Heart right ventricle (tissue), 16 donors: Measurements from ENCODE around the gene CFAP161. TPM values are rescaled to one million over a fixed set of nuclear protein-coding genes. Genes with fewer than 3 reads are reported as not detected.

ENCODE experiments used
- ATAC-seq, 8 donors: fragments of 200-7000 bp; cut with Tn5 transposase; one replicate each; pipeline ENCODE4 v1.9.1; 2020; ENCODE audit warnings: mild to moderate bottlenecking in 8 of 8, moderate library complexity in 8 of 8, moderate number of reproducible peaks in 1 of 8
- DNase-seq, 2 donors: peaks; one replicate each; pipeline ENCODE4 v3.0.0-alpha.2; 2020
- H3K27ac ChIP-seq, 10 donors: fragments of 200-600 bp; sonication (generic) in 2 of 10; one replicate each; pipeline versions ENCODE4 v1.5.0 to v1.8.0; 2020 to 2022; ENCODE audit warnings: mild to moderate bottlenecking in 3 of 10
- H3K27me3 ChIP-seq, 7 donors: fragments of 200-600 bp; one replicate each; pipeline ENCODE4 v1.8.0; 2021 to 2022; ENCODE audit warnings: mild to moderate bottlenecking in 2 of 7
- H3K36me3 ChIP-seq, 9 donors: fragments of 200-600 bp; sonication (generic) in 1 of 9; one replicate each; pipeline versions ENCODE4 v1.5.0 to v1.8.0; 2020 to 2022; ENCODE audit warnings: mild to moderate bottlenecking in 2 of 9
- H3K4me1 ChIP-seq, 9 donors: fragments of 200-600 bp; sonication (generic) in 1 of 9; one replicate each; pipeline versions ENCODE4 v1.5.0 to v1.8.0; 2020 to 2022; ENCODE audit warnings: mild to moderate bottlenecking in 4 of 9
- H3K4me3 ChIP-seq, 10 donors: fragments of 200-600 bp; sonication (generic) in 2 of 10; one replicate each; pipeline versions ENCODE4 v1.5.0 to v1.8.0; 2020 to 2022; ENCODE audit warnings: mild to moderate bottlenecking in 7 of 10, moderate library complexity in 2 of 10
- H3K9me3 ChIP-seq, 11 donors: fragments of 200-600 bp in 10 of 11; sonication (generic) in 2 of 11; one replicate each; pipeline versions ENCODE4 v1.5.0 to v1.8.0; 2013 to 2022; ENCODE audit warnings: mild to moderate bottlenecking in 2 of 11, control low read depth in 1 of 11, moderate library complexity in 1 of 11
- WGBS, 2 donors: extraction: QIAGEN DNeasy Blood & Tissue Kit; methylation state at CpG; one replicate each; pipeline ENCODE4 v1.1.7; 2013; ENCODE audit warnings: inconsistent platforms in 1 of 2; 5-methylcytosine and 5-hydroxymethylcytosine counted together
- intact Hi-C, 10 donors: fragments of 100-400 bp; cut with DNase I; formaldehyde crosslinking; loops; one replicate each; pipeline versions ENCODE4 v1.11.1 to v1.14.2; 2022
- polyA plus RNA-seq, 2 donors: library from polyadenylated mRNA; stranded (reverse); fragments of 200-250 nt; gene quantifications; one replicate each; pipeline ENCODE4 v1.2.3, GENCODE V29; 2013
- total RNA-seq, 10 donors: library from RNA; stranded (reverse); fragmentation: NEBNext Ultra II Directional in 3 of 10; extraction: Animal tissue kit (Norgen Biotek cat#: 25700) in 3 of 10; gene quantifications; one replicate each; pipeline versions ENCODE4 v1.2.1 to v1.2.4, GENCODE V29; 2021 to 2023
- TF ChIP-seq, protein P1 (sequence below), 9 donors: fragments of 200-600 bp; sonication (generic) in 2 of 9; IDR thresholded peaks; one replicate each; pipeline versions ENCODE4 v1.5.0 to v1.8.0; 2021 to 2022; ENCODE audit warnings: antibody characterized with exemption in 9 of 9, mild to moderate bottlenecking in 5 of 9, moderate library complexity in 1 of 9
- donor health status: Arrhythmogenic right ventricular cardiomyopathy.
- donor health status: ischemic (EF 13 %, LVEDD 7.1; RV severe dilation, severe dysfunction).
- donor health status: healthy with polysubstance abuse.
- donor health status: DM: no; HTN: yes; CAD: no.
- donor health status: DM: no; HTN: no; CAD: no.
- donor health status: ischemic (EF 25% LVEDD 6.9; RV normal size, moderate dysfunction).
- donor health status: ischemic (EF 25% LVEDD 5.7; RV mildly dilated, moderate dysfunction).
- donor health status: healthy.
- donor health status: DM: yes; HTN: yes; CAD: no.
- donor health status: Ischemic cardiomyopathy.
- donor health status: ischemic (EF 35%, LVEDD 5.7; RV mildly dilated, moderate dysfunction).
- donor health status: nonischemic (EF 11% LVEDD 7.7; RV severe dilation, severe dysfunction).
- donor health status: DM: yes; HTN: yes; CAD: no.
- donor health status: PGD.
- donor health status: ischemic (EF 29% LVEDD 5.4; RV normal size, mild dysfunction).
- donor health status: nonischemic (EF 23%, LVEDD 6.1; RV moderate dilation, normal function).

CFAP161 gene
- total and polyA plus RNA-seq, 12 donors = 0.28 to 1.2 (median 0.83) TPM

DNA sequence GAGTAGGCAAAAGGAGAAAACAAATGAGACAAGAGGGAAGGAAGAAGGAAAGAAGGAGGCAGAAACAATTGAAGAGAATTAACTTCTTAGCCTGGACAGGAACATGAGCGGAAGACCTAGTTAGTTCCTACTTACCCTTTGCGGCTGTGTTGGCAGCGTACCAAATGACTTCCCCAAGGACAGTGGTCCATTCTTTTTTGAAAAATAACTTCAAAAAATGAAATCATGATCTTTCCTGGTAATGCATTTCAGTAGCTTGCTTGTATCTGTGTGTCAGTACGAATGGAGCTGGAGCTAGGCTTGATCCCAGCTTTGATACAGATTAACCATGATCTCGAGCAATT, 41.5 kb upstream of the CFAP161 start:
- TF ChIP-seq, protein P1, sequence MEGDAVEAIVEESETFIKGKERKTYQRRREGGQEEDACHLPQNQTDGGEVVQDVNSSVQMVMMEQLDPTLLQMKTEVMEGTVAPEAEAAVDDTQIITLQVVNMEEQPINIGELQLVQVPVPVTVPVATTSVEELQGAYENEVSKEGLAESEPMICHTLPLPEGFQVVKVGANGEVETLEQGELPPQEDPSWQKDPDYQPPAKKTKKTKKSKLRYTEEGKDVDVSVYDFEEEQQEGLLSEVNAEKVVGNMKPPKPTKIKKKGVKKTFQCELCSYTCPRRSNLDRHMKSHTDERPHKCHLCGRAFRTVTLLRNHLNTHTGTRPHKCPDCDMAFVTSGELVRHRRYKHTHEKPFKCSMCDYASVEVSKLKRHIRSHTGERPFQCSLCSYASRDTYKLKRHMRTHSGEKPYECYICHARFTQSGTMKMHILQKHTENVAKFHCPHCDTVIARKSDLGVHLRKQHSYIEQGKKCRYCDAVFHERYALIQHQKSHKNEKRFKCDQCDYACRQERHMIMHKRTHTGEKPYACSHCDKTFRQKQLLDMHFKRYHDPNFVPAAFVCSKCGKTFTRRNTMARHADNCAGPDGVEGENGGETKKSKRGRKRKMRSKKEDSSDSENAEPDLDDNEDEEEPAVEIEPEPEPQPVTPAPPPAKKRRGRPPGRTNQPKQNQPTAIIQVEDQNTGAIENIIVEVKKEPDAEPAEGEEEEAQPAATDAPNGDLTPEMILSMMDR (IDR thresholded peaks at IDR 0.05) = no peak
- no peaks in the 10 kb centered on the region for H3K27me3 ChIP-seq
- no peaks in the 10 kb centered on the region for H3K9me3 ChIP-seq
- peak; percentile 33 to 62 for DNase-seq
- ATAC-seq = peak in 6 of 8 donors; percentile 5 to 52 (median 41)
- 20 to 35% methylated on average over 5 of the region's 5 CpGs for WGBS, 2 donors
- peaks cover 3 to 42% (median 30%) of the 10 kb centered on the region in 9 donors for H3K4me1 ChIP-seq
- peak overlapping the region in 9 of 10 donors; percentile 2 to 78 (median 71) for H3K27ac ChIP-seq
- intact Hi-C loops = loop anchor here in 1 of 10 donors (10.0 kb wide), 1 partner anchor 88 kb away; the partner anchor contains the start of gene TLNRD1
- H3K36me3 ChIP-seq = no peaks in the 10 kb centered on the region
- peak overlapping the region in 4 of 10 donors; percentile 9 to 29 (median 19) for H3K4me3 ChIP-seq

DNA sequence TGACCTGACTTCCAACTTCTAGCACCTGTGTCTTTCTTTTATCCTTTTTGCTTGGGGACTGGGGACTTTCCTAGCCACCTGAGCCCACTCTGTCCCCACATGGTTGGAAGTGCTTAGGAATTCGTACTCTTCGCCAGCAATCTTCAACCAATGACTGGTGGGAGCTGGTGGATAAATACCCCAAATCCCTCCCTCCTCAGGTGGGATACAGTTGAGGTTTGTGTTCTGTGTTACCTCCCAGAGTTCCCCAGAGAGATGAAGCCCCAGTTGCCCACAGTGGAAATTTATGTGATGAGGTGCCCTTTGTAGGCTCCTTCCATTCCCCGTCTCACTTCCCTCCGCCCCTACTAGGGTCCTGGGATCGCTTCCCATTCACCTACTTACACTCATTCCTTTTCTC, 40.1 kb upstream of the CFAP161 start:
- no peak for ATAC-seq

DNA sequence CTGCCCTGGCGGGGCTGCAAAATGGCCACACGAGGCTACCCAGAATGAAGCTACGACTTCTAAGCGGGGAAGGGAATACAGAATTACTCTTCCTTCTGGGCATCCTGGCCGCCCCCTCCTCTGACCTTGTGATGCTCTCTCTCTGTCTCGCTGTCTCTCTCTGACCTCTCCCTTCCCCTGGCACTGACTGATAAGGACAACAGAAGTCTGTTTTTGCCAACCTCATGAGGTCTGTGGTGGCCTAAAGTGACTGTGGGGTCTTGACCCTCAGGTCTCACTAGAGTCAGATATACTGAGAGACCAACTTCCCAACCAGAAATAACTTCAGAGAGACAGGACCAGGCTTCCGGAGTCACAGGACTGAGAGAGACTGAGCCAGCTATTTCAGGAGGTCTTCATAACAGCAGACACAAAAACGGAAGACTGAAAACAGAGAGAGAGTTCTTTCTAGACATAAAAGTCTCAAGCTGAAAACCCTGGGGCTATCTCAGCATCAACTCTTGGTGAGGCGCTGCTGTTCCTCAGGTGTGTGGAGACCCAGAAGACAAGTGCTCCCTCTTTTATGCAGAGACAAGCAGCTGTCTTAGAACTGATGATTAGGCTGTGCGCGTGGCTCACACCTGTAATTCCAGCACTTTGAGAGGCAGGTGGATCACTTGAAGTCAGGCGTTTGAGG, 38.2 kb upstream of the CFAP161 start:
- TF ChIP-seq, protein P1 (IDR thresholded peaks at IDR 0.05) = no peak
- H3K4me1 ChIP-seq = peaks cover 3 to 69% (median 47%) of the 10 kb centered on the region in 9 donors
- intact Hi-C loops = loop anchor here in 7 of 10 donors (2.0 to 10.0 kb wide), 6 partner anchors 34 to 95 kb away; partner anchors contain the start of gene TLNRD1 (in 5 of the 7)
- peak overlapping the region in 2 of 10 donors; percentile 12 to 81 for H3K27ac ChIP-seq
- H3K36me3 ChIP-seq = no peaks in the 10 kb centered on the region
- no peaks in the 10 kb centered on the region for H3K27me3 ChIP-seq
- DNase-seq = no peak
- no peaks in the 10 kb centered on the region for H3K9me3 ChIP-seq
- ATAC-seq = no peak
- no peak overlapping the region for H3K4me3 ChIP-seq
- WGBS, 2 donors = 64 to 68% methylated on average over 12 of the region's 12 CpGs

More for the DNA sequence above, 40.1 kb upstream of the CFAP161 start:
- Histone ChIP-seq H3K4me3 (no peak overlapping the region), H3K27me3 (no peaks in the 10 kb centered on the region), H3K4me1 (peaks cover 3 to 56% (median 36%) of the 10 kb centered on the region in 9 donors), H3K9me3 (no peaks in the 10 kb centered on the region), H3K27ac (no peak overlapping the region), H3K36me3 (no peaks in the 10 kb centered on the region)
- intact Hi-C loops = loop anchor here in 1 of 10 donors (10.0 kb wide), 1 partner anchor 89 kb away; the partner anchor contains the start of gene TLNRD1
- WGBS, 2 donors = 96 to 97% methylated on average over 5 of the region's 5 CpGs
- no peak for DNase-seq
- TF ChIP-seq, protein P1 (IDR thresholded peaks at IDR 0.05) = no peak

DNA sequence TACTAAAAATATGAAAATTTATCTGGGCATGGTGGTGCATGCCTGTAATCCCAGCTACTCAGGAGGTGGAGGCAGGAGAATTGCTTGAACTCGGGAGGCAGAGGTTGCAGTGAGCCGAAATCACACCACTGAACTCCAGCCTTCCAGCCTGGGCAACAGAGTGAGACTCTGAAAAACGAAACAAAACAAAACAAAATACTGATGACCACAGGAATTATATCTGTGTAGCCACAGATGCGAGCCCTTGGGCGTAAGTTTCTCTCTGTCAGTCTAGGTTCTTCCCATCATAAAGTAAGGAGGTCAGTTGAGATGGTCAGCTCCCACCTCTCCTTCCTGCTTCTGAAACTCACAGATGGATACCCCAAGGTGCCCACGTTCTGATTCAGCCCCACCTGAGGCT, 37.7 kb upstream of the CFAP161 start:
- intact Hi-C loops = loop anchor here in 7 of 10 donors (2.0 to 10.0 kb wide), 6 partner anchors 34 to 96 kb away; partner anchors contain the start of gene TLNRD1 (in 5 of the 7)

More for the DNA sequence above, 37.7 kb upstream of the CFAP161 start:
- Histone ChIP-seq H3K36me3 (no peaks in the 10 kb centered on the region), H3K4me1 (peaks cover 3 to 69% (median 47%) of the 10 kb centered on the region in 9 donors), H3K4me3 (no peak overlapping the region), H3K27ac (peak overlapping the region in 7 of 10 donors; percentile 52 to 81 (median 68)), H3K27me3 (no peaks in the 10 kb centered on the region), H3K9me3 (no peaks in the 10 kb centered on the region)
- TF ChIP-seq, protein P1 (IDR thresholded peaks at IDR 0.05) = no peak
- no peak for DNase-seq
- 87 to 88% methylated on average over 6 of the region's 6 CpGs for WGBS, 2 donors
- no peak for ATAC-seq
